ENCODE measurements around the gene TRPV5.

GRCh38 chr7:142923391-142923790, 10.2 kb downstream of the TRPV5 start:
- TF ChIP-seq CTCF (conservative IDR thresholded peaks at IDR 0.05; ENCODE audit: low read depth, low read length) (no peak), RCOR1 (IDR thresholded peaks at IDR 0.05; ENCODE audit: insufficient replicate concordance, low read length) (no peak), SMC3 (IDR thresholded peaks at IDR 0.05; ENCODE audit: low read depth, low read length) (no peak), FOS (IDR thresholded peaks at IDR 0.05; ENCODE audit: low read depth, low read length) (no peak), RFX5 (IDR thresholded peaks at IDR 0.05; ENCODE audit: low read depth, low read length) (no peak), RAD21 (IDR thresholded peaks at IDR 0.05; ENCODE audit: low read length) (no peak)
